Left kidney (tissue), 2 donors: ENCODE measurements around the gene CNGA1. TPM values are rescaled to one million over a fixed set of nuclear protein-coding genes. Genes with fewer than 3 reads are reported as not detected.
"Not testable (repeated sequence)": the region's sequence is repeated elsewhere in the genome, so short reads cannot be mapped to it uniquely, and the experiment has no call there.

Experiments
- DNase-seq: peaks from one replicate; pipeline ENCODE4 v3.0.0-alpha.2; 2013
- polyA plus RNA-seq: library from polyadenylated mRNA; unstranded; fragments of 120-200 nt; gene quantifications from one replicate; pipeline ENCODE4 v1.2.1, GENCODE V29; 2013; ENCODE audit not compliant: insufficient read length

The CNGA1 gene
- polyA plus RNA-seq, 1 donor = 4.7 TPM

GRCh38 chr4:47972181-47972580 lies 44.3 kb downstream of the CNGA1 start:
- no peak for DNase-seq

- DNase-seq = no peak
Measured at GRCh38 chr4:47968847-47969246, 47.6 kb downstream of the CNGA1 start.

DNA sequence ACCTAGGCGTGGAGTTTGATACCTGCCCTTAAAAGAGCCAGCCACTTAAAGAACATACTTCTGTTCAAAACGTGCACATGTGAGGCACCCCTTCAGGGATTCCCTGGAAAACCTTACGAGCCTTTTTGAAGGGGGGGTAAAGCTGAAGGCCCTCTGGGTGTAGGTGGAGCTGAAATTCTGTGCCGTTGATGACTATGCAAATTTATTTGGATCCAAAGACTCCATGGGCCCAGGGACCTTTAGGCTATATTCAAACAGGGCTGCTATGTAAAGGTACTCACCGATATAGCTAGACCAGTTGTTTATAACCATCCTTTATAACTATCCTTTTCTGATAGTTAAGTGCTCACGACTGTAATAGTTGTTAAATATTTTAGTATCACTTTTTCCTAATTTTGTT lies 61.8 kb downstream of the CNGA1 start:
- DNase-seq = no peak

DNA sequence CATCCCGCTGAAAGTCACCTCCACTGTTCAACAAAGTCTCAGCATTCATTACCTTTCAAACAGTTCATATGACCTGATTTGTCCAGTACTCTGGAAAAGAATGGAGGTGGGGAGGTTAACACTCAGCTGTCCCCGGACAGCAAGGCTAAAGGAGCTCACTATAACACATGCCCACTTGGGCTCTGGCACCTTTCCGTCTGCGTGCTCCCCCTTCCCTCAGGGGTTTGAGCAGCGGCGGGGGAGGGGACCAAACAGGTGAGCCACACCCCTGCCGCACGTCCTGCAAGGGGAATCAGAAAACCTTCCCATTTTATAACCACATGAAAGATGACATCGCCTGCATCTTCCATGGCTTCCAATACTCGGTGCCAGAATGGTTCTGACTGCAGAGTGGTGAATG lies 62.2 kb downstream of the CNGA1 start:
- DNase-seq = no peak

GRCh38 chr4:47945930-47946726 lies 70.4 kb downstream of the CNGA1 start:
- DNase-seq = no peak

GRCh38 chr4:47942081-47942819 lies 74.2 kb downstream of the CNGA1 start:
- DNase-seq = no peak

- DNase-seq = no peak
Measured at GRCh38 chr4:47939456-47939855, 77.0 kb downstream of the CNGA1 start.

DNA sequence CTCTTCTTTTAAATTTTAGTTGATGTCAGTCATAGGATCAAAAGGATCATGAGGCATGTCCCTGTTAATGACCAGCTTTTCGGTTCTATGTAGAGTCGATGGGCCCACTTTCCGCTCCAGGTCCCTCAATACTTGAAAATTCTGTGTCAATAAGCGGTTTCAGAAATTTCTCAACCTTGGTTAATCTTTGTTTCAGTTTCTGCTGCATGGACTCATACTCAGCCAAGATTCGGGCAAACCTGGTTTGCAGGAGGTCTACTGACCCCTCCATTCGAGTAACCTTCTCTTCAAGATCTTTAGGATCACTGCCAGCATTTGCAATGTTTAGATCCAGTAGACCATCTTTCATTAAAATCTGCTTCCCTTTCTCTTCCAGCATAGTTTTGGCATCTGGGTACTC lies 80.1 kb downstream of the CNGA1 start:
- DNase-seq = no peak

GRCh38 chr4:47933840-47934239 lies 82.6 kb downstream of the CNGA1 start:
- DNase-seq = peak; percentile 35

GRCh38 chr4:47930971-47931804 lies 85.3 kb downstream of the CNGA1 start:
- DNase-seq = no peak

DNA sequence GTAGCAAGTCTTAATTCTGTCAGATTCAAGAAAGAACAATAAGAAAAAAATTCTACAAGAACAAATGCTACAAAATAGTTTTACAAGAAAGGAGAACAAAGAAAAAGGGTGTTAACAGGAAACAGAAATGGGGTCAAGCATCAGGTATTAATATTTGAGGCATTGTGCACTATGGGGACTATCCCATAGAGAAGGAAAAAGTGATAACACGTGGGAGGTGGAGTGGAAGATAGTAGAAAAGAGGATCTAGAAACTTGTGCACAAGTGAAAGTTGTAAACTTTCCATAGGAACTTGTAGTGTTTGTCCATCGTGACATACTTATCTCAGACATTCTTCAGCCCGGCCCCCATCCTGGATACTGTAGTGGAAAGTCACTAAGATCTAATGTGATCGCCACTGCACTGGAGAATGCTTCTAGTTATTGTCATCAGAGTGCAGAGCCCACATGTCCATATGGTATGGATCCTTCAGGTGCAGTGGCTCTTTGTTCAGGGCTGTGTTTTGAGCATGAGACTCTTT lies 86.7 kb downstream of the CNGA1 start:
- DNase-seq = no peak

GRCh38 chr4:47926667-47927258 lies 89.7 kb downstream of the CNGA1 start:
- DNase-seq = peak; percentile 72

DNA sequence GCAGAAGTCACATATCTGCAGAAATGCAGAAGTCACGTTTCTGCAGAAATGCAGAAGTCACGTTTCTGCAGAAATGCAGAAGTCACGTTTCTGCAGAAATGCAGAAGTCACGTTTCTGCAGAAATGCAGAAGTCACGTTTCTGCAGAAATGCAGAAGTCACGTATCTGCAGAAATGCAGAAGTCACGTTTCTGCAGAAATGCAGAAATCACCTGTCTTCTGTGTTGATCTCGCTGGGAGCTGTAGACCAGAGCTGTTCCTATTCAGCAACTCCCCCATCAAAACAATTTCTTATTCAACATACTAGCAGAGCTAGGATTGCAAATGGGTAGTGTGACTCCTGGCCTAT lies 93.2 kb downstream of the CNGA1 start:
- DNase-seq = not testable (repeated sequence)

- not testable (repeated sequence) for DNase-seq
Measured at GRCh38 chr4:47922436-47923260, 93.8 kb downstream of the CNGA1 start.

DNA sequence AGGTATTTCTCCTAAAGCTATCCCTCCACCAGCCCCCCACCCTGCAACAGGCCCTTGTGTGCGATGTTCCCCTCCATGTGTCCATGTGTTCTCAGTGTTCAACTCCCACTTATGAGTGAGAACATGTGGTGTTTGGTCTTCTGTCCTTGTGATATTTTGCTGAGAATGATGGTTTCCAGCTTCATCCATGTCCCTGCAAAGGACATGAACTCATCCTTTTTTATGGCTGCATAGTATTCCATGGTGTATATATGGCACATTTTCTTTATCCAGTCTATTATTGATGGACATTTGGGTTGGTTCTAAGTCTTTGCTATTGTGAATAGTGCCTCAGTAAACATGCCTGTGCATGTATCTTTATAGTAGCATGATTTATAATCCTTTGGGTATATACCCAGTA lies 99.3 kb downstream of the CNGA1 start:
- not testable (repeated sequence) for DNase-seq

- no peak for DNase-seq
Measured at GRCh38 chr4:47915378-47915777, 101.1 kb downstream of the CNGA1 start.

GRCh38 chr4:47914926-47915237 lies 101.6 kb downstream of the CNGA1 start:
- no peak for DNase-seq

- peak; percentile 96 for DNase-seq
Measured at GRCh38 chr4:47914220-47914925, 102.1 kb downstream of the CNGA1 start, which contains the start of gene NFXL1. TSS of gene NFXL1 (minus strand) at chr4:47914583. CDS start at chr4:47914203, 380 bp downstream.

DNA sequence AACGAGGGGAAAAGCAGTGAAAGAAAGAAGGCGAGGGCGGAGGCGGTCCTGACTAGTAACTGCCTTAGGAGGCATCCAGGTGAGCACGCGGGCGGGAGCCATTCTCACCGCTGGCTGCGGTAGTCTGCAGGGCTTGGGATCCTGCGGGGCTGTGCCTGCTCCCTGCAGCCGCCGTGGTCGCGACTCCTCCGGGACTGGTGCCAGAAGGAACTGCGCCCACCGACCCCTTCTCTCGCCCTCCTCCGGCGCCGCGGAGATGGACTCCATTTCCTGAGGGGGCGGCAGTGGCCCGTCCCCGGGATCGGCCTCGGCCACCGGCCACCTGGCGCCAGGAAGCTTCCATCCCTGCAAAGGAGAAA lies 102.6 kb downstream of the CNGA1 start:
- DNase-seq = peak; percentile 49

- DNase-seq = no peak
Measured at GRCh38 chr4:47913330-47913729, 103.2 kb downstream of the CNGA1 start.
